GM18502 (cell line): ENCODE data around the gene NUTF2.
"Not testable (repeated sequence)": the region's sequence is repeated elsewhere in the genome, so short reads cannot be mapped to it uniquely, and the experiment has no call there.

Experiments used
- ATAC-seq: cut with Tn5 transposase; IDR thresholded peaks from one replicate; pipeline ENCODE4 v1.9.1; 2021; ENCODE audit warnings: mild to moderate bottlenecking; ENCODE audit not compliant: unreplicated experiment, poor library complexity

NUTF2 gene

GRCh38 chr16:67861877-67862276 lies 15.1 kb downstream of the NUTF2 start:
- no peak for ATAC-seq

- ATAC-seq: no peak
Measured at GRCh38 chr16:67862623-67863583, 16.2 kb downstream of the NUTF2 start.

GRCh38 chr16:67864044-67864443 lies 17.3 kb downstream of the NUTF2 start:
- not testable (repeated sequence) for ATAC-seq

- ATAC-seq: no peak
Measured at GRCh38 chr16:67864594-67864993, 17.9 kb downstream of the NUTF2 start.

GRCh38 chr16:67865318-67865717 lies 18.6 kb downstream of the NUTF2 start:
- ATAC-seq: no peak

GRCh38 chr16:67868290-67868689 lies 21.6 kb downstream of the NUTF2 start:
- no peak for ATAC-seq

- no peak for ATAC-seq
Measured at GRCh38 chr16:67869653-67870052, 22.9 kb downstream of the NUTF2 start.

- no peak for ATAC-seq
Measured at GRCh38 chr16:67871256-67871655, 24.5 kb downstream of the NUTF2 start.

- ATAC-seq: no peak
Measured at GRCh38 chr16:67872131-67872630, 25.4 kb downstream of the NUTF2 start.

- peak; percentile 82 for ATAC-seq
Measured at GRCh38 chr16:67872631-67873434, 26.1 kb downstream of the NUTF2 start, which contains the start of gene EDC4. Gene EDC4 (plus strand): TSS chr16:67873052. CDS start chr16:67873262, 210 bp downstream.

- peak; percentile 3 for ATAC-seq
Measured at GRCh38 chr16:67873435-67874370, 27.0 kb downstream of the NUTF2 start.

GRCh38 chr16:67874372-67874771 lies 27.6 kb downstream of the NUTF2 start:
- no peak for ATAC-seq

GRCh38 chr16:67877064-67877463 lies 30.3 kb downstream of the NUTF2 start:
- no peak for ATAC-seq

- ATAC-seq: no peak
Measured at GRCh38 chr16:67878232-67878631, 31.5 kb downstream of the NUTF2 start.

GRCh38 chr16:67878846-67879245 lies 32.1 kb downstream of the NUTF2 start:
- no peak for ATAC-seq

GRCh38 chr16:67879462-67879861 lies 32.7 kb downstream of the NUTF2 start:
- no peak for ATAC-seq

- no peak for ATAC-seq
Measured at GRCh38 chr16:67879936-67880335, 33.2 kb downstream of the NUTF2 start.

GRCh38 chr16:67880584-67880983 lies 33.9 kb downstream of the NUTF2 start:
- no peak for ATAC-seq

GRCh38 chr16:67881621-67882161 lies 35.0 kb downstream of the NUTF2 start:
- ATAC-seq: no peak
